Right renal cortex interstitium (tissue), 3 donors: ENCODE results near the gene DUSP7. TPM values are rescaled to one million over a fixed set of nuclear protein-coding genes. Genes with fewer than 3 reads are reported as not detected.

Experiments used
- DNase-seq, 3 donors: peaks; one replicate each; pipeline ENCODE4 v3.0.0-alpha.2; 2013; ENCODE audit warnings: low read depth in 3 of 3, low spot score in 2 of 3
- polyA plus RNA-seq, 3 donors: library from polyadenylated mRNA; unstranded; fragments of 120-200 nt; gene quantifications; one replicate each; pipeline ENCODE4 v1.2.1, GENCODE V29; 2013; ENCODE audit not compliant: insufficient read length in 3 of 3

The DUSP7 gene
- polyA plus RNA-seq, 3 donors: 15.2 to 18.1 (median 15.7) TPM

- DNase-seq: no peak
Measured at GRCh38 chr3:52069135-52069534, 12.8 kb upstream of the DUSP7 start.

DNA sequence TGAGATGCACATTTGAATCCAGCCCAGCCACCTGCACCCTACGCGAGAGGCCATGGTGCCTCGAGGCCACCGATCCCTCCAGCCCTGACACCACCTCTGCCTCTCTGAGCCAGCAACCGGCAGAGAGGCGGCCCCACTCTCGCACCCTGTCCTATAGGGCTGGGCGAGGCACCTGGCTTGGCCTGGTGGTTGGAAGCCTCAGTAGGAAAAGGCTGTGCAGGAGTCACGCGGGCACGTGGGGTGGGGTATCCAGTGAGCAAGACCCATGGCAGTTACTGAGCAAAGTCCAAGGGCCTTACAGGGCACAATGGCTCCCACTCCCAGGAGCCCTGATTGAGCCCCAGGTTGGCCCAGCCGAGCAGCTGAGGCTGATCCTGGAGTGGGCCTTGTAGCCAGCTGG is 12.4 kb upstream of the DUSP7 start:
- no peak for DNase-seq

- peak in 2 of 3 donors; percentile 66 to 74 for DNase-seq
Measured at GRCh38 chr3:52068055-52068571, 11.7 kb upstream of the DUSP7 start.

DNA sequence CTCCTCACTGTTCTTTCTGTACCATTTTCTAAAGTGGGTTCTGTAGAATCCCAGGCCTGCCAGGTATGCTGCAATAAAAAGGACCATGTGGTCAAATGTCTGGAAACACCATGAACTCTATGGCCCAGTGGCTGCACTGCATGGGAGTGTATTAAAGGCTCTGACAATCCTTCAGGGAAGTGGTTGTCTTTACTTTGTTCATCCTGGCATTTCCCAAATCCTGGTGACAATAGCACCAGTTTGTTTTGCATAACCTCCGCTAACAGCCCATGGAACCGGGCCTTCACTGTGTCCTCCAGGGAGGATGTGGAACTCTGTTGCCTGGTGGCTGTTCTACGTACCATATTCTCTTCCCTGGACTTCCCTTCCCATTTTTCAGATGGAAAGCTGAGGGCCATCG is 11.2 kb upstream of the DUSP7 start:
- DNase-seq: no peak

GRCh38 chr3:52067046-52067445 is 10.7 kb upstream of the DUSP7 start:
- DNase-seq: no peak

GRCh38 chr3:52065264-52065756 is 8.9 kb upstream of the DUSP7 start:
- no peak for DNase-seq

- no peak for DNase-seq
Measured at GRCh38 chr3:52064561-52064960, 8.2 kb upstream of the DUSP7 start.

- DNase-seq: no peak
Measured at GRCh38 chr3:52063026-52063723, 6.8 kb upstream of the DUSP7 start.

GRCh38 chr3:52062505-52062904 is 6.1 kb upstream of the DUSP7 start:
- no peak for DNase-seq

GRCh38 chr3:52061121-52061910 is 4.9 kb upstream of the DUSP7 start:
- no peak for DNase-seq

- DNase-seq: no peak
Measured at GRCh38 chr3:52059781-52060180, 3.4 kb upstream of the DUSP7 start.

GRCh38 chr3:52057812-52058495 is 1.6 kb upstream of the DUSP7 start:
- DNase-seq: no peak

DNA sequence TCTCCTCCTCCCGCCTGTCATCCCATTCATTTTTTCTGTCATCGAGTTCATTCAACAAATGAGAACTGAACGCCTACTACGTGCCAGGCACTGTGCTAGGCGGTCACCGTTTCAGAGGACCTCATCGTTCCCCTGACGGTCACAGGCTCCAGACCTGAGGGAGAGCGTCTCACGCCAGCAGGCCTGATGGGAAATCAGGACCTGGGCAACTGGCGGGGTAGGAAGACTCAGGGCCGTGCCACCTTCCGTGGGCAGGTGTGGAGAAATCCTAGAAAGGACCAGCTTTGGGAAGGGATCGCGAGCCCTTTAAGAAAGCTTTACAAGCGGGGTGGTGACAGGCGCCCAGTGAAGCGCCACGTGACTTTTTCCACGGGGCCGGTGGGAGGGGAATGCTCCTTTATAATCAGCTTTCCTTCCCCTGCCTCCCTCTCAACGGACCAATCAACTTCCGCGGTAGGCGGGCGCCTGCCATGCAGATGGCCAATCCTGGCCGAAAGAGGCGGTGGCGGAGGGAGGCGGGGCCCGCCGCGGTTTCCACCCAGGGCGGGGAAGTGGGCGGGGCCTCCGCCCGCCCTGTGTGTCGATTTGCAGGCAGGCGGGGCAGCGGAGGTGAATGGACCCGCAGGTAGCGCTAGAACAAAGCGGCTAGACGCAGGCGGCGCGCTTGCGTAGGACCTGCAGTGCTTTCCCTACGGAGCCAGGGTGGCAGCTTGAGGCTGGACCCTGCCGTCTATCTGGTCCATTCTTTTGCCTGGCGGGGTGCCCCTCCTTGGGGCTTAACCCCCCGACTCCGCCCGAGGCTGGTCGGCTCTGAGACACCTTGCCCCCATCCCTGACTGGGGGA is 819 bp upstream of the DUSP7 start:
- peak; percentile 94 to 98 (median 95) for DNase-seq

GRCh38 chr3:52055537-52056351 is 627 bp downstream of the DUSP7 start:
- DNase-seq: no peak

- DNase-seq: no peak
Measured at GRCh38 chr3:52054661-52055511, 1.5 kb downstream of the DUSP7 start.

DNA sequence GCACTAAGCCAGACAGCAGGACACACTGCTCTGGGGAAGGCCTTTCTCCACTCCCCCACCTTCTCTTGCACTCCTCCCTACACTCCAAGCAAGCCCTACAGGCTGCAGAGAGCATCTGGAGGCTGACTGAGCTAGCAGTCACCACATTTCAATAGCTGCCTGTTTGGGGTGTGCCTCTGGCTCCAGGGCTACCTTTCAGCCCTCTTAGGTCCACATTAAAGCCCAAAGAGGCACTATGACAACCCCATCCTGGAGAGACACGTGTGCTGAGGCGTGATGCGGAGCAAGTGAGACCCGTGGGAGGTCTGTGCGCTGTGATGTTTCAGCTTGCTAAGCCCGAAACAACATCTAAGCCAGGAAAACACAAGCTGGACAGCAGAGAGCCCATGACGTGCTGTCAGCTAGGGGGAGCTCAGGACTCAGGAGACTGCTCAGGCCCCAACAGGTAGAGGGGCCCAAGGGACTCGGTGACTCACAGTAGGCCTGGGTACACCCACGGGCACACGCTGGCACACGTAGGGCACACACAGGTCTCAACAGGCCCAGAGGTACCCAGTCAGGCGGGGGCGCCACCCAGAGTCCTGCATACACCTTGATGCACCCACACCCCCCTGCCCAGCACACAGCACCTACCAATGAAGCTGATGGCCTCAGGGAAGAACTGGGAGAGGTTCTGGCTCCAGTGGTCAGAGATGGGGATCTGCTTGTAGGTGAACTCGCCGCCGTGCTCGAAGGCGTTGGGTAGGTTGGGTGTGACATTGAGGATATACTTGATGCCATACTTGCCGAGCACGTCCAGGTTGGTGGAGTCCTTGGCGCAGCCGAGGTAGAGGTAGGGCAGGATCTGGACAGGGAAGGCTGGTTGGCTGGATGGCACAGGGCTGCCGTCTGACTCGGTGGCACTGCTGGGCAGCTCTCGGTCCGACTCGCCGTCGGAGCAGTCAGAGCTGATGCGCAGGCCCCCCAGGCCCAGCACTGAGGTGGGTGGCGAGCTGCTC is 2.8 kb downstream of the DUSP7 start:
- DNase-seq: no peak

GRCh38 chr3:52052831-52053306 is 3.5 kb downstream of the DUSP7 start:
- no peak for DNase-seq
